HEK293 (cell line): ENCODE measurements around the gene DGKZ.

Experiments
- CTCF ChIA-PET: fragments of 350-600 bp; formaldehyde crosslinking; extraction: SDS; loops from one replicate; lab custom pipeline; 2021; ENCODE audit warnings: antibody characterized with exemption; lab: Yijun Ruan, JAX
- POLR2A ChIA-PET: fragments of 300-600 bp; formaldehyde crosslinking; extraction: SDS; loops from one replicate; lab custom pipeline; 2020; ENCODE audit warnings: antibody characterized with exemption, inconsistent platforms; lab: Yijun Ruan, JAX
- H3K27ac ChIP-seq: fragments of 200-500 bp; sonication (Bioruptor generic); 2 replicates; pipeline ENCODE4 v1.5.1; 2014; ENCODE audit warnings: low read depth, low read length, control low read depth, inconsistent platforms; ENCODE audit errors: extremely low read depth
- H3K36me3 ChIP-seq, 2 experiments: fragments of 200-500 bp in 1 of 2; sonication (Bioruptor generic) in 1 of 2; 1 replicate in 1 of 2; 2 replicates in 1 of 2; pipeline ENCODE4 v1.5.1; 2014 to 2017; ENCODE audit warnings: inconsistent platforms in 2 of 2, low read length in 2 of 2; ENCODE audit not compliant: control insufficient read depth in 2 of 2, insufficient read depth in 1 of 2
- H3K4me1 ChIP-seq: fragments of 200-500 bp; sonication (Bioruptor generic); 2 replicates; pipeline ENCODE4 v1.5.1; 2014; ENCODE audit warnings: mild to moderate bottlenecking, low read length, inconsistent platforms; ENCODE audit not compliant: control insufficient read depth, insufficient read depth
- H3K4me3 ChIP-seq: 2 replicates; pipeline ENCODE4 v1.5.1; 2011; ENCODE audit warnings: low read depth, mild to moderate bottlenecking, control low read depth, low read length, moderate library complexity
- H3K9me3 ChIP-seq: fragments of 200-500 bp; sonication (Bioruptor generic); 2 replicates; pipeline ENCODE4 v1.5.1; 2014; ENCODE audit warnings: low read depth, low read length, inconsistent platforms; ENCODE audit not compliant: control insufficient read depth, insufficient read depth
- GLIS1 ChIP-seq: fragments of 450-650 bp; formaldehyde crosslinking; IDR thresholded peaks from 2 replicates; pipeline ENCODE4 v1.5.1; 2016; ENCODE audit warnings: missing biosample characterization, missing genetic modification characterization
- GLIS2 ChIP-seq: fragments of 450-650 bp; formaldehyde crosslinking; IDR thresholded peaks from 2 replicates; pipeline ENCODE4 v1.5.1; 2016; ENCODE audit warnings: missing biosample characterization, missing genetic modification characterization
- IKZF3 ChIP-seq: fragments of 450-650 bp; IDR thresholded peaks from 2 replicates; pipeline ENCODE4 v1.5.0; 2018; ENCODE audit warnings: missing biosample characterization, mild to moderate bottlenecking, missing genetic modification characterization, moderate library complexity
- OSR2 ChIP-seq: fragments of 450-650 bp; formaldehyde crosslinking; IDR thresholded peaks from 2 replicates; pipeline ENCODE4 v1.5.1; 2016; ENCODE audit warnings: missing biosample characterization, missing genetic modification characterization
- PATZ1 ChIP-seq: fragments of 450-650 bp; formaldehyde crosslinking; IDR thresholded peaks from 2 replicates; pipeline ENCODE4 v1.5.1; 2016; ENCODE audit warnings: missing biosample characterization, missing genetic modification characterization
- PRDM10 ChIP-seq: fragments of 450-650 bp; formaldehyde crosslinking; IDR thresholded peaks from 2 replicates; pipeline ENCODE4 v1.5.1; 2016; ENCODE audit warnings: missing biosample characterization, missing genetic modification characterization
- SCRT2 ChIP-seq: fragments of 450-650 bp; formaldehyde crosslinking; IDR thresholded peaks from 2 replicates; pipeline ENCODE4 v1.5.1; 2016; ENCODE audit warnings: missing biosample characterization, missing genetic modification characterization
- ZIC2 ChIP-seq: fragments of 450-650 bp; formaldehyde crosslinking; IDR thresholded peaks from 2 replicates; pipeline ENCODE4 v1.5.1; 2016; ENCODE audit warnings: missing biosample characterization, missing genetic modification characterization
- ZNF133 ChIP-seq: fragments of 450-650 bp; formaldehyde crosslinking; IDR thresholded peaks from 2 replicates; pipeline ENCODE4 v1.5.1; 2016; ENCODE audit warnings: missing biosample characterization, missing genetic modification characterization
- ZNF221 ChIP-seq: fragments of 450-650 bp; formaldehyde crosslinking; IDR thresholded peaks from 2 replicates; pipeline ENCODE4 v1.5.1; 2017; ENCODE audit warnings: missing biosample characterization, missing genetic modification characterization, borderline replicate concordance
- ZNF335 ChIP-seq: fragments of 450-650 bp; formaldehyde crosslinking; conservative IDR thresholded peaks from 2 replicates; pipeline ENCODE4 v1.5.1; 2016; ENCODE audit warnings: missing biosample characterization, missing genetic modification characterization
- ZNF394 ChIP-seq: fragments of 450-650 bp; formaldehyde crosslinking; IDR thresholded peaks from 2 replicates; pipeline ENCODE4 v1.5.1; 2016; ENCODE audit warnings: missing biosample characterization, missing genetic modification characterization, mild to moderate bottlenecking, moderate library complexity, borderline replicate concordance
- ZNF398 ChIP-seq: fragments of 450-650 bp; formaldehyde crosslinking; IDR thresholded peaks from 2 replicates; pipeline ENCODE4 v1.5.1; 2017; ENCODE audit warnings: missing biosample characterization, missing genetic modification characterization
- ZNF423 ChIP-seq: fragments of 450-650 bp; formaldehyde crosslinking; IDR thresholded peaks from 2 replicates; pipeline ENCODE4 v1.5.1; 2016; ENCODE audit warnings: missing biosample characterization, missing genetic modification characterization
- ZNF433 ChIP-seq: fragments of 450-650 bp; formaldehyde crosslinking; IDR thresholded peaks from 2 replicates; pipeline ENCODE4 v1.5.1; 2016; ENCODE audit warnings: missing biosample characterization, missing genetic modification characterization, low read depth
- ZNF529 ChIP-seq: fragments of 450-650 bp; formaldehyde crosslinking; IDR thresholded peaks from 2 replicates; pipeline ENCODE4 v1.5.1; 2017; ENCODE audit warnings: missing genetic modification characterization, missing biosample characterization; ENCODE audit not compliant: insufficient replicate concordance
- ZNF654 ChIP-seq: fragments of 450-650 bp; formaldehyde crosslinking; IDR thresholded peaks from 2 replicates; pipeline ENCODE4 v1.5.1; 2016; ENCODE audit warnings: low read depth, missing biosample characterization, missing genetic modification characterization
- ZNF76 ChIP-seq: fragments of 450-650 bp; formaldehyde crosslinking; IDR thresholded peaks from 2 replicates; pipeline ENCODE4; 2016; ENCODE audit warnings: low read depth, missing biosample characterization, missing genetic modification characterization, borderline replicate concordance
- ZNF792 ChIP-seq: fragments of 450-650 bp; formaldehyde crosslinking; IDR thresholded peaks from 2 replicates; pipeline ENCODE4 v1.5.1; 2016; ENCODE audit warnings: missing biosample characterization, missing genetic modification characterization

The DGKZ gene

GRCh38 chr11:46315033-46315738 is 32.1 kb upstream of the DGKZ start:
- Histone ChIP-seq H3K4me1 (no peaks in the 10 kb centered on the region), H3K27ac (no peak overlapping the region), H3K4me3 (no peak overlapping the region), H3K36me3 (no peaks in the 10 kb centered on the region), H3K9me3 (no peaks in the 10 kb centered on the region)
- ChIA-PET POLR2A (interaction anchor here (1.0 to 1.8 kb wide), 2 partner anchors 72 kb away, joined by 4 to 5 read pairs; no protein-coding TSS in a partner anchor), CTCF (interaction anchor here (0.5 to 15.1 kb wide), 18 partner anchors 7 to 464 kb away, joined by 3 to 451 read pairs (median 6); partner anchors contain the start of gene CREB3L1)
- TF ChIP-seq ZNF133 (tag by site-specific recombination), result no peak
- TF ChIP-seq ZNF221 (tag by site-specific recombination), result no peak
- peak; percentile 84; the same call in 1 of the 2 replicates for TF ChIP-seq ZNF792
- 0 out of 2 replicates have a peak, but pooled peaks have one; percentile 6 for TF ChIP-seq GLIS1 (tag by site-specific recombination)
- peak; percentile 58 for TF ChIP-seq ZNF654 (tag by site-specific recombination)
- TF ChIP-seq ZNF529 (tag by site-specific recombination), result no peak
- peak; percentile 48; the same call in 1 of the 2 replicates for TF ChIP-seq IKZF3
- TF ChIP-seq ZNF335 (tag by site-specific recombination), result 0 out of 2 replicates have a peak, but pooled peaks have one; percentile 1
- TF ChIP-seq PATZ1 (tag by site-specific recombination), result peak; percentile 41; the same call in 1 of the 2 replicates
- peak; percentile 78; the same call in 1 of the 2 replicates for TF ChIP-seq ZNF394
- 0 out of 2 replicates have a peak, but pooled peaks have one; percentile 25 for TF ChIP-seq PRDM10 (tag by site-specific recombination)
- no peak for TF ChIP-seq SCRT2

- H3K36me3 ChIP-seq, result no peaks in the 10 kb centered on the region
- H3K4me1 ChIP-seq, result no peaks in the 10 kb centered on the region
- ChIA-PET CTCF (interaction anchor here (0.6 to 15.1 kb wide), 15 partner anchors 8 to 837 kb away, joined by 3 to 451 read pairs (median 5); no protein-coding TSS in a partner anchor), POLR2A (interaction anchor here (0.6 to 1.0 kb wide), 2 partner anchors 8 to 73 kb away, joined by 4 read pairs; no protein-coding TSS in a partner anchor)
- H3K9me3 ChIP-seq, result no peaks in the 10 kb centered on the region
- H3K4me3 ChIP-seq, result no peak overlapping the region
- no peak overlapping the region for H3K27ac ChIP-seq
- TF ChIP-seq ZNF433 (tag by site-specific recombination), result no peak
- TF ChIP-seq ZNF398, result peak; percentile 54; the same call in 1 of the 2 replicates
- 0 out of 2 replicates have a peak, but pooled peaks have one; percentile 34 for TF ChIP-seq GLIS2 (tag by site-specific recombination)
- 0 out of 2 replicates have a peak, but pooled peaks have one; percentile 7 for TF ChIP-seq OSR2 (tag by site-specific recombination)
- 0 out of 2 replicates have a peak, but pooled peaks have one; percentile 8 for TF ChIP-seq ZNF423 (tag by site-specific recombination)
- TF ChIP-seq ZIC2 (tag by site-specific recombination), result 0 out of 2 replicates have a peak, but pooled peaks have one; percentile 18
- TF ChIP-seq ZNF335 (tag by site-specific recombination), result 0 out of 2 replicates have a peak, but pooled peaks have one; percentile 20
- TF ChIP-seq ZNF76 (tag by site-specific recombination), result no peak
Measured at GRCh38 chr11:46315783-46316563, 31.3 kb upstream of the DGKZ start.
